Subcutaneous adipose tissue (tissue), 4 donors: ENCODE measurements around the gene CHRNB2. TPM values are rescaled to one million over a fixed set of nuclear protein-coding genes. Genes with fewer than 3 reads are reported as not detected.

Experiments
- CTCF ChIP-seq: fragments of 450-650 bp; IDR thresholded peaks from one replicate; pipeline ENCODE4 v1.5.1; 2016; ENCODE audit warnings: low read depth, mild to moderate bottlenecking, control low read depth, antibody characterized with exemption, moderate library complexity
- total RNA-seq, 4 donors: library from RNA; depleted of rRNA; stranded (reverse); fragments of >200 nt; gene quantifications; one replicate each; pipeline ENCODE4 v1.1.0, GENCODE V29; 2016

CHRNB2 gene
- total RNA-seq, result not detected

GRCh38 chr1:154567386-154568156 is at the start of gene CHRNB2:
CHRNB2 (plus strand) TSS chr1:154567778; CDS start chr1:154568045, 267 bp downstream.
- TF ChIP-seq CTCF, result no peak

DNA sequence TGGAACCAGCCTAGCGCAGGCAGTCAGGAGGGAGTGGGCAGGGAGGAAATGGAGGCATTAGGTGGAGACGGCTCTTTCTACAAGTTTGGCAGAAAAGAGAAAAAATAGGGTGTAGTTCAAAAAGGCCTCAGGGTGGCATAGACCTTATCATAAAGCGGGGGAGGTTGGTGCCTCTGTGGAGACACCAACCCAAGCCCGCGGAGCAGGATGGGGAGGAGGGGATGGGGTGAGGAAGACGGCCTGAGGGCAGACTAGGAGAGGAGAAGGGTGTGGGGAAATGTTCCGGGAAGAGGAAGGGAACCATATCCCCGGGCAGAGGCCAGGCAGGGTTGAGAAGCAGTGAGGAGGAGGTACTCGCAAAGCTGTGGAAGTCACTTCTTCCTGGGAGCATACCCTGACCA is 48.0 kb upstream of the CHRNB2 start:
- TF ChIP-seq CTCF, result no peak

- no peak for TF ChIP-seq CTCF
These were observed 47.2 kb upstream of the CHRNB2 start for GRCh38 chr1:154520333-154520732.

- no peak for TF ChIP-seq CTCF
These were observed 45.9 kb upstream of the CHRNB2 start for GRCh38 chr1:154521695-154522094.

DNA sequence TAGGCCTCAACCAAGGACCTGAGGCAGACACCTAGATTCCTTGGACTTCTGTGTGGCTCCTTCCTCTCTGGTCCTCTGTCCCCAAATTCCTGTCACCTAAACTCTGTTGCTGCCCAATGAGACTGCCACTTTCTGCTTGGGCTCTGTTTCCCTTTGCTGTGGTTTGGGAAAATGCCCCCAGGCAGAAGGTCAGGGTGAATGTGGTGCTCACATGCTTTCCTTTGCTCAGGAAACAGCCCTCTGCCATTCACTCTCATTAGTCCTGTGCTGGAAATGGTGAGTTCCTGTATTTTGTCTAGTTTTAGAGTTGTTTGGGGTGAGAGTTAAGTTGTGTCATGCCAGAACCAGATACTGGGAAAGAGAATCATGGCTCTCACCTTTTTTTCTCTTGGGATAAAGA is 42.7 kb upstream of the CHRNB2 start:
- no peak for TF ChIP-seq CTCF

DNA sequence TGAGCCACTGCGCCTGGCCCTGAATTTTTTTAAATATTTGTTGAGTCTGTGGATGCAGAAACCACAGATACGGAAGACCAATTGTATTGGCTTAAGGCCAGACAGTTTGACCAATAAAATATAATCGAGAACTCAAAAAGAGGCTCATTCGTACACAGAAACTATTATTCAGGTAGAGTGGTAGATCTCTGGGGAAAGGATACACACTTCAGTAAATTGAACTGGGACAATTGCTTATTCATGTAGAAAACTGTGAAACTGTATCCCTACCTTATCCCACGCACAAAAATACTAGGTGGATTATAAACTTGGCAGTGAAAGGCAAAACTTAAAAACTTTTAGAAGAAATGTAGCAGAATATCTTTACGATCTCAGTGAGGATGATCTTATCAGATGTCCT is 40.4 kb upstream of the CHRNB2 start:
- no peak for TF ChIP-seq CTCF

- TF ChIP-seq CTCF, result no peak
These were observed 38.3 kb upstream of the CHRNB2 start for GRCh38 chr1:154529308-154529707.
